GM23248 (cell line): ENCODE data around the gene NCLN.

Experiments used
- EZH2 ChIP-seq: fragments of 200-600 bp; sonication (generic); IDR thresholded peaks from 2 replicates; pipeline ENCODE4 v1.6.1; 2018; ENCODE audit warnings: antibody characterized with exemption, mild to moderate bottlenecking; ENCODE audit not compliant: insufficient read depth, poor library complexity, severe bottlenecking
- EZH2phosphoT487 ChIP-seq: fragments of 200-600 bp; sonication (generic); IDR thresholded peaks from 2 replicates; pipeline ENCODE4 v1.6.1; 2018; ENCODE audit warnings: antibody characterized with exemption, moderate library complexity, mild to moderate bottlenecking, low read depth; ENCODE audit not compliant: insufficient read depth

DNA sequence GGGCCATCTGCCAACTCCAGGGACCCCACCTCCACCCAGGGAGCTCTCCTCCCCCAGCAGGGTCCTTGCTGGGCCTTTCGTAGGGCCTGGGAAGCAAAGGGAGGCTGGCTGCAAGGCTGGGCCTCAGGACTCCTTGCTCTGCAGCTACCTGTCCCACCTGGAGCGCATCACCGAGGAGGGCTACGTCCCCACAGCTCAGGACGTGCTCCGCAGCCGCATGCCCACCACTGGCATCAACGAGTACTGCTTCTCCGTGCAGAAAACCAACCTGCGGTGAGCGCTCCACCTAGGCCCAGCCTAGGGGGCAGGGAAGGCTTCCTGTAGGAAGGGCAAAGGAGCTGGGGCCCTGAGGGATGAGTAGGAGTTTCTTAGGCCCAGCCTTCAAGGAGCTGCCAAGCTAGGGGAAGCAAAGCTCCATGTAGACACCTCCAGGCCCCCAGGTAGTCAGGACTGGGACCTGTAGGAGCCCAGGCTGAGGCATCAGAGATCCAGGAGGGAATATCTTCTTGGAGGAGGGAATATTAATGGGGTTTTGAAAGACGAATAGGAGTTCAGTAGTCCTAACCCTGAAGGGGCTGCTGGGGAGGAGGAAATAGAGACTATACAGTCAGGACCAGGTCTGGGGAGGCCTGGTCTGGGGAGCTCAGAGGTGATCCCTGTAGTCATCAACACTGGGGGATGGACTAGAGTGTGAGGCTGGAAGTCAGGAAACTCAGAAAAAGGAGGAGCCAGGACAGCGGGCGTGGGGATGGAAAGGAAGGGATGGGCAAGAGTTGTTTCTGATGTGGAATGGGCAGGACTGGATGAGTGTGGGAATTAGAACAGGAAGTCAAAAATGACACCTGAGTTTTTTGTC, 33.9 kb upstream of the NCLN start:
- TF ChIP-seq EZH2 (no peak), EZH2phosphoT487 (no peak)
